Activated CD4-positive, alpha-beta T cell treated with anti-CD3 and anti-CD28 coated beads for 36 hours (primary cell): ENCODE measurements around the gene RNF112. TPM values are rescaled to one million over a fixed set of nuclear protein-coding genes. Genes with fewer than 3 reads are reported as not detected.

Experiments used
- ATAC-seq: fragments of 200-7000 bp; cut with Tn5 transposase; one replicate; pipeline ENCODE4 v1.10.0; 2021; ENCODE audit warnings: mild to moderate bottlenecking, moderate library complexity
- CTCF ChIA-PET: fragments of 350-600 bp; sonication (Branson Sonifier 250); formaldehyde crosslinking; loops from one replicate; lab custom pipeline; 2021; ENCODE audit warnings: antibody characterized with exemption; lab: Charles Lee
- POLR2A ChIA-PET: fragments of 350-600 bp; sonication (Branson Sonifier 250); formaldehyde crosslinking; loops from one replicate; lab custom pipeline; 2021; ENCODE audit warnings: antibody characterized with exemption, inconsistent platforms; lab: Charles Lee
- DNase-seq: peaks from one replicate; pipeline ENCODE4 v3.0.0-alpha.2; 2020
- H3K27ac Mint-ChIP-seq: one replicate; pipeline ENCODE4 v1.8.0; 2021; ENCODE audit warnings: mixed read lengths
- H3K27me3 Mint-ChIP-seq: one replicate; pipeline ENCODE4 v1.8.0; 2021; ENCODE audit warnings: mixed read lengths
- H3K36me3 Mint-ChIP-seq: one replicate; pipeline ENCODE4 v1.8.0; 2021; ENCODE audit warnings: low read depth, mixed read lengths
- H3K4me1 Mint-ChIP-seq: one replicate; pipeline ENCODE4 v1.8.0; 2021; ENCODE audit warnings: mixed read lengths
- H3K4me3 Mint-ChIP-seq: one replicate; pipeline ENCODE4 v1.8.0; 2021; ENCODE audit warnings: mild to moderate bottlenecking, moderate library complexity, mixed read lengths
- H3K9me3 Mint-ChIP-seq: one replicate; pipeline ENCODE4 v1.8.0; 2021; ENCODE audit warnings: low read depth, mixed read lengths
- intact Hi-C, 2 experiments: fragments of 100-400 bp; cut with DNase I in 1 of 2; cut with micrococcal nuclease in 1 of 2; formaldehyde crosslinking; loops; one replicate each; pipeline versions ENCODE4 v1.14.2 to v1.15.1; 2022 to 2024; cut with DNase I, micrococcal nuclease
- total RNA-seq, 2 experiments: library from RNA; stranded (reverse); gene quantifications; one replicate each; pipeline ENCODE4 v1.2.3, GENCODE V29; 2021

The RNF112 gene
- total RNA-seq, 2 experiments from 2014 or later: 0.26 to 0.55 TPM

- no peaks in the 10 kb centered on the region for H3K36me3 Mint-ChIP-seq
- ChIA-PET CTCF (interaction anchor here (0.5 to 2.3 kb wide), 4 partner anchors 12 to 121 kb away, joined by 3 to 18 read pairs (median 5); partner anchors contain the start of gene MAPK7), POLR2A (interaction anchor here (1.2 kb wide), 1 partner anchor 12 kb away, joined by 3 read pairs; the partner anchor contains the start of gene MAPK7)
- H3K27me3 Mint-ChIP-seq: peaks cover 2% of the 10 kb centered on the region
- H3K27ac Mint-ChIP-seq: no peak overlapping the region
- no peaks in the 10 kb centered on the region for H3K9me3 Mint-ChIP-seq
- no peak for DNase-seq
- ATAC-seq: no peak
- intact Hi-C loops: no loop called here
- H3K4me3 Mint-ChIP-seq: no peak overlapping the region
- H3K4me1 Mint-ChIP-seq: peaks cover 27% of the 10 kb centered on the region
These were observed 45.0 kb upstream of the RNF112 start for GRCh38 chr17:19365833-19366636.

- POLR2A ChIA-PET: no interaction called here
- intact Hi-C loops: no loop called here
- Mint-ChIP-seq H3K4me1 (peaks cover 28% of the 10 kb centered on the region), H3K27ac (no peak overlapping the region), H3K4me3 (no peak overlapping the region), H3K27me3 (no peaks in the 10 kb centered on the region), H3K9me3 (no peaks in the 10 kb centered on the region), H3K36me3 (no peaks in the 10 kb centered on the region)
- CTCF ChIA-PET: interaction anchor here (1.8 kb wide), 1 partner anchor 12 kb away, joined by 7 read pairs; the partner anchor contains the start of gene MAPK7
- DNase-seq (no peak), ATAC-seq (no peak)
These were observed 44.4 kb upstream of the RNF112 start for GRCh38 chr17:19366637-19366972.

GRCh38 chr17:19368229-19368628 lies 42.8 kb upstream of the RNF112 start:
- no peak overlapping the region for H3K4me3 Mint-ChIP-seq
- no peaks in the 10 kb centered on the region for H3K36me3 Mint-ChIP-seq
- H3K27me3 Mint-ChIP-seq: no peaks in the 10 kb centered on the region
- intact Hi-C loops: no loop called here
- CTCF ChIA-PET: interaction anchor here (0.6 kb wide), 1 partner anchor 92 kb away, joined by 3 read pairs; no protein-coding TSS in a partner anchor
- POLR2A ChIA-PET: no interaction called here
- H3K9me3 Mint-ChIP-seq: no peaks in the 10 kb centered on the region
- ATAC-seq (no peak), DNase-seq (no peak)
- H3K27ac Mint-ChIP-seq: no peak overlapping the region
- H3K4me1 Mint-ChIP-seq: peaks cover 31% of the 10 kb centered on the region

GRCh38 chr17:19369107-19369778 lies 41.8 kb upstream of the RNF112 start:
- no peak overlapping the region for H3K27ac Mint-ChIP-seq
- ATAC-seq: no peak
- peaks cover 34% of the 10 kb centered on the region for H3K4me1 Mint-ChIP-seq
- no peak overlapping the region for H3K4me3 Mint-ChIP-seq
- POLR2A ChIA-PET: interaction anchor here (0.7 kb wide), 1 partner anchor 9 kb away, joined by 4 read pairs; the partner anchor contains the start of gene MAPK7
- no peaks in the 10 kb centered on the region for H3K36me3 Mint-ChIP-seq
- H3K9me3 Mint-ChIP-seq: no peaks in the 10 kb centered on the region
- CTCF ChIA-PET: interaction anchor here (0.7 to 1.1 kb wide), 2 partner anchors 9 to 750 kb away, joined by 3 read pairs; partner anchors contain the start of gene MAPK7
- no peaks in the 10 kb centered on the region for H3K27me3 Mint-ChIP-seq
- intact Hi-C loops: no loop called here
- DNase-seq: no peak

GRCh38 chr17:19369846-19370492 lies 41.1 kb upstream of the RNF112 start:
- POLR2A ChIA-PET: no interaction called here
- Mint-ChIP-seq H3K9me3 (no peaks in the 10 kb centered on the region), H3K4me1 (peaks cover 38% of the 10 kb centered on the region), H3K27ac (peak overlapping the region; percentile 70), H3K27me3 (no peaks in the 10 kb centered on the region), H3K4me3 (no peak overlapping the region), H3K36me3 (no peaks in the 10 kb centered on the region)
- ATAC-seq (peak; percentile 69), DNase-seq (peak; percentile 25)
- CTCF ChIA-PET: interaction anchor here (0.9 to 1.1 kb wide), 2 partner anchors 8 to 16 kb away, joined by 3 read pairs; partner anchors contain the start of gene MAPK7
- intact Hi-C loops: loop anchor here in 1 of 2 experiments (10.0 kb wide), 1 partner anchor 275 kb away; the partner anchor contains the start of gene ALDH3A2

GRCh38 chr17:19370493-19370960 lies 40.5 kb upstream of the RNF112 start:
- Mint-ChIP-seq H3K36me3 (no peaks in the 10 kb centered on the region), H3K4me1 (peaks cover 38% of the 10 kb centered on the region), H3K27ac (no peak overlapping the region), H3K4me3 (no peak overlapping the region), H3K27me3 (no peaks in the 10 kb centered on the region), H3K9me3 (no peaks in the 10 kb centered on the region)
- ChIA-PET CTCF (interaction anchor here (0.9 kb wide), 1 partner anchor 16 kb away, joined by 3 read pairs; no protein-coding TSS in a partner anchor), POLR2A (no interaction called here)
- DNase-seq (peak; percentile 34), ATAC-seq (peak; percentile 26)
- intact Hi-C loops: loop anchor here in 1 of 2 experiments (10.0 kb wide), 1 partner anchor 274 kb away; the partner anchor contains the start of gene ALDH3A2

GRCh38 chr17:19371259-19372010 lies 39.6 kb upstream of the RNF112 start:
- POLR2A ChIA-PET: no interaction called here
- intact Hi-C loops: loop anchor here in 1 of 2 experiments (10.0 kb wide), 1 partner anchor 273 kb away; the partner anchor contains the start of gene ALDH3A2
- H3K27ac Mint-ChIP-seq: no peak overlapping the region
- no peak for ATAC-seq
- no peaks in the 10 kb centered on the region for H3K36me3 Mint-ChIP-seq
- H3K27me3 Mint-ChIP-seq: no peaks in the 10 kb centered on the region
- CTCF ChIA-PET: no interaction called here
- peaks cover 38% of the 10 kb centered on the region for H3K4me1 Mint-ChIP-seq
- no peaks in the 10 kb centered on the region for H3K9me3 Mint-ChIP-seq
- DNase-seq: no peak
- no peak overlapping the region for H3K4me3 Mint-ChIP-seq

GRCh38 chr17:19372011-19372370 lies 39.0 kb upstream of the RNF112 start:
- H3K27me3 Mint-ChIP-seq: no peaks in the 10 kb centered on the region
- DNase-seq (no peak), ATAC-seq (no peak)
- no peak overlapping the region for H3K4me3 Mint-ChIP-seq
- H3K9me3 Mint-ChIP-seq: no peaks in the 10 kb centered on the region
- no peak overlapping the region for H3K27ac Mint-ChIP-seq
- CTCF ChIA-PET: no interaction called here
- H3K36me3 Mint-ChIP-seq: no peaks in the 10 kb centered on the region
- intact Hi-C loops: loop anchor here in 1 of 2 experiments (10.0 kb wide), 1 partner anchor 273 kb away; the partner anchor contains the start of gene ALDH3A2
- H3K4me1 Mint-ChIP-seq: peaks cover 41% of the 10 kb centered on the region
- POLR2A ChIA-PET: no interaction called here

- H3K4me1 Mint-ChIP-seq: peaks cover 42% of the 10 kb centered on the region
- no peaks in the 10 kb centered on the region for H3K27me3 Mint-ChIP-seq
- CTCF ChIA-PET: interaction anchor here (1.1 kb wide), 1 partner anchor 10 kb away, joined by 3 read pairs; the partner anchor contains the start of gene B9D1
- no peak overlapping the region for H3K27ac Mint-ChIP-seq
- H3K9me3 Mint-ChIP-seq: no peaks in the 10 kb centered on the region
- no peak overlapping the region for H3K4me3 Mint-ChIP-seq
- H3K36me3 Mint-ChIP-seq: no peaks in the 10 kb centered on the region
- intact Hi-C loops: loop anchor here in 1 of 2 experiments (10.0 kb wide), 1 partner anchor 272 kb away; the partner anchor contains the start of gene ALDH3A2
- POLR2A ChIA-PET: no interaction called here
- ATAC-seq (no peak), DNase-seq (no peak)
These were observed 38.6 kb upstream of the RNF112 start for GRCh38 chr17:19372439-19372838.

- intact Hi-C loops: loop anchor here in 1 of 2 experiments (10.0 kb wide), 1 partner anchor 272 kb away; the partner anchor contains the start of gene ALDH3A2
- Mint-ChIP-seq H3K4me3 (no peak overlapping the region), H3K9me3 (no peaks in the 10 kb centered on the region), H3K27ac (no peak overlapping the region), H3K36me3 (no peaks in the 10 kb centered on the region), H3K4me1 (peaks cover 42% of the 10 kb centered on the region), H3K27me3 (no peaks in the 10 kb centered on the region)
- ChIA-PET POLR2A (no interaction called here), CTCF (interaction anchor here (1.1 kb wide), 1 partner anchor 10 kb away, joined by 3 read pairs; the partner anchor contains the start of gene B9D1)
- ATAC-seq (no peak), DNase-seq (no peak)
These were observed 38.0 kb upstream of the RNF112 start for GRCh38 chr17:19372866-19373504.
